CD4-positive, alpha-beta T cell treated with Interleukin-2 at 100 ng/mL for 4 hours (primary cell): ENCODE data around the gene ZNF276.
A peak's percentile ranks its signal among the peaks of the same experiment; 100 is the strongest.
"Not testable (repeated sequence)": the region's sequence is repeated elsewhere in the genome, so short reads cannot be mapped to it uniquely, and the experiment has no call there.

Experiments used
- DNase-seq: peaks from one replicate; pipeline ENCODE4 v3.0.0-alpha.2; 2020; ENCODE audit warnings: low spot score

The ZNF276 gene, protein sequence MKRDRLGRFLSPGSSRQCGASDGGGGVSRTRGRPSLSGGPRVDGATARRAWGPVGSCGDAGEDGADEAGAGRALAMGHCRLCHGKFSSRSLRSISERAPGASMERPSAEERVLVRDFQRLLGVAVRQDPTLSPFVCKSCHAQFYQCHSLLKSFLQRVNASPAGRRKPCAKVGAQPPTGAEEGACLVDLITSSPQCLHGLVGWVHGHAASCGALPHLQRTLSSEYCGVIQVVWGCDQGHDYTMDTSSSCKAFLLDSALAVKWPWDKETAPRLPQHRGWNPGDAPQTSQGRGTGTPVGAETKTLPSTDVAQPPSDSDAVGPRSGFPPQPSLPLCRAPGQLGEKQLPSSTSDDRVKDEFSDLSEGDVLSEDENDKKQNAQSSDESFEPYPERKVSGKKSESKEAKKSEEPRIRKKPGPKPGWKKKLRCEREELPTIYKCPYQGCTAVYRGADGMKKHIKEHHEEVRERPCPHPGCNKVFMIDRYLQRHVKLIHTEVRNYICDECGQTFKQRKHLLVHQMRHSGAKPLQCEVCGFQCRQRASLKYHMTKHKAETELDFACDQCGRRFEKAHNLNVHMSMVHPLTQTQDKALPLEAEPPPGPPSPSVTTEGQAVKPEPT

DNA sequence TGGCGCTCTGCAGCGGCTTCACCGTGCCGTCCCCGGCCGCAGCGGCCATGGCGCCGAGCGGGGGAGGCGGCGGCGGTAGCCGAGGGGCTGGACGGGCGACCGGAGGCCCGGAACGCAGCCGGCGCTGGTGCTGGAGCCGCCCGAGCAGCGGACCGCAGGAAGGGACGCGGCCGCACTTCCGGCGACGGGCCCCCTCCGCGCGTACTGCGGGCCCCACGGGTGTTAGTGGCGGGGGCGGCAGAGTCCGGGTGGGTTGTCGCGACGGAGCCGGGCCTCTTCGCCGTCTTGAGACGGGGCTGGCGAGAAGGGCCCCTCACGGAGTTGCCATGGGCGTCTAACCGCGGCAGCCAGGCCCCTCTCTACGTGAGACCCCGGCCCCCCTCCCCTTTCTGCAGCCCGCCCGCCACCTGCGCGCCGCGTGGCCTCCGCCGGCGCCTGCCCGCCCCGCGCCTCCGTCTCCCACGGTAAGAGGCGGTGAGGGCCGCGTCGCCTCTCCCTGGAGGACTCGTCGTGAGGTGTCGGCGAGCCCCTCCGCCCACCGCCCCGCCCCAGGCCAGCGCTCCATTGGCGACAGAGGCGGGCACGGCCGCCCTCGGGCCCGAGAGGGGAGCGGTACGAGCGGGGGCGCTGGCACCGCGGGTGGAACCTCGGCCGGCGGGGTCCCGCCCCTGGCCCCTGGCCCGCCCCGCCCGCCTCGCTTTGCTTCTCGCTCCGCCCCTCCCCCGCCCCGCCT lies at the start of gene ZNF276, which contains the start of gene VPS9D1:
ZNF276 (plus strand) TSS at position 725 of the 733 bp plus-strand sequence. CDS start 104 bp downstream, outside the sequence.
VPS9D1 (minus strand) TSS at position 86 of the 733 bp plus-strand sequence; CDS start at position 49, 37 bp downstream.
- peak; percentile 83 for DNase-seq

DNA sequence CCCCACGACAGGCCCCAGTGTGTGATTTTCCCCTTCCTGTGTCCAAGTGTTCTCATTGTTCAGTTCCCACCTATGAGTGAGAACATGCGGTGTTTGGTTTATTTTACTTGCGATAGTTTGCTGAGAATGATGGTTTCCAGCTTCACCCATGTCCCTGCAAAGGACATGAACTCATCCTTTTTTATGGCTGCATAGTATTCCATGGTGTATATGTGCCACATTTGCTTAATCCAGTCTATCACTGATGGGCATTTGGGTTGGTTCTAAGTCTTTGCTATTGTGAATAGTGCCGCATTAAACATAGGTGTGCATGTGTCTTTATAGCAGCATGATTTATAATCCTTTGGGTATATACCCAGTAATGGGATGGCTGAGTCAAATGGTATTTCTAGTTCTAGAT lies 49.8 kb upstream of the ZNF276 start:
- DNase-seq: not testable (repeated sequence)

DNA sequence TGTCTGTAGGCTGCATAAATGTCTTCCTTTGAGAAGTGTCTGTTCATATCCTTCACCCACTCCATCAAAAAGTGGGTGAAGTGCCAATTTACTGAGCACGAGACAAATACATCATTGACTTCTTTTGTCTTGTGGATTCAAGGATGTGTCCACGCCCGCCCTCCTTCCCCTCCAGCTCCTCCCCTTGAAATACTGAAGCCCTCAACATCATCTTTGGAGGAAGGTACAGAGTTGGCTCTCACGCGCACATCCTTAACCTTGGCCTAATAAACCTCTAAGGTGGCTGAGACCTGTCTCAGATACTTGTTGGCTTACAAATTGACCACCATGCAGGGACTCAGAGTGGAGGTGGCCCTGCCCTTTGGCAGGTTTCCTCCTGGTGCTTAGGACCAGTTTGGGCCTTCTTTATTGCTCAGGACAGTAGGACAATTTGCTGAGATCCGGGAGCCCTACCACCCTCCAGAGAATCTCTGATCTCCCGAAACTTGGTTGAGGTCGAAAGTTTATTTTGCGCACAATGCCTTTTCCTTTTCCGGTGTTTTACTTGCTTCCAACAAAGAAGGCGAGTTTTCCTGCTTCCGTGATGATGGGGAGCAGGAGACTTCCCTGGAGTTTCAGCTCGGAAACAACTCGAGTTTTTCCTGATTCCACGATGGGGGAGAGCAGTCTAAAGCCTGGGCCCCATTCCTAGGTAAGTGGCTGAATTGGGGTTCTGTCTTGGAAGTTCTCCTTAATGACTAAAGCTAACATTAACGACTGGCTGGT lies 49.0 kb upstream of the ZNF276 start:
- DNase-seq: no peak

GRCh38 chr16:89678258-89678657 lies 43.1 kb upstream of the ZNF276 start:
- DNase-seq: no peak

GRCh38 chr16:89685916-89686315 lies 35.4 kb upstream of the ZNF276 start:
- no peak for DNase-seq

DNA sequence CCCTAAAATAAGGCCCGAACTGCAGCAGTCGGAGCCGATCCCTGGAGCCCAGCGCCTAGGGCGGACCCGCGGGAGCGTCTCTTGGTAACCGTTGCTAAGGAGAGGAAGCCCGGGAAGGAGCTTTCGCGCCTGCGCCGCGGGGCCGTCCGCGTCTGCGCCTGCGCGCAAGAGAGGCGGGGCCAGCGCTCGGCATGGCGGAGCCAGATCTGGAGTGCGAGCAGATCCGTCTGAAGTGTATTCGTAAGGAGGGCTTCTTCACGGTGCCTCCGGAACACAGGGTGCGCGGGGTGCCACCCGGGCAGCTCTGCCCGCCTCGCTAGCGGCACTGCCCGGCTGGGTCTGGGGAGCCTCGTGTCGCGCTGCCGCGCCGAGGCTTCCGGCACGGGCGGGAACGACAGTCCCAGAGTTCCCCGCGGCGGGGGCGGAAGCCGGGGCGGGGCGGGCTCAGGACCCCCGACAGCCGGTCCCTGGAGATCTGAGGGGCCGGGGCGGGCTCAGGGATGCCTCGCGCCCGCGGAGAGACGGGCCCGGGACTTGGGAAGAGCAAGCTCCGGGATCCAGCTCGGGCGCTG lies 34.7 kb upstream of the ZNF276 start, which contains the start of gene CDK10:
CDK10 (plus strand) TSS at position 170 of the 572 bp plus-strand sequence; CDS start at position 192, 22 bp downstream.
- peak; percentile 90 for DNase-seq

DNA sequence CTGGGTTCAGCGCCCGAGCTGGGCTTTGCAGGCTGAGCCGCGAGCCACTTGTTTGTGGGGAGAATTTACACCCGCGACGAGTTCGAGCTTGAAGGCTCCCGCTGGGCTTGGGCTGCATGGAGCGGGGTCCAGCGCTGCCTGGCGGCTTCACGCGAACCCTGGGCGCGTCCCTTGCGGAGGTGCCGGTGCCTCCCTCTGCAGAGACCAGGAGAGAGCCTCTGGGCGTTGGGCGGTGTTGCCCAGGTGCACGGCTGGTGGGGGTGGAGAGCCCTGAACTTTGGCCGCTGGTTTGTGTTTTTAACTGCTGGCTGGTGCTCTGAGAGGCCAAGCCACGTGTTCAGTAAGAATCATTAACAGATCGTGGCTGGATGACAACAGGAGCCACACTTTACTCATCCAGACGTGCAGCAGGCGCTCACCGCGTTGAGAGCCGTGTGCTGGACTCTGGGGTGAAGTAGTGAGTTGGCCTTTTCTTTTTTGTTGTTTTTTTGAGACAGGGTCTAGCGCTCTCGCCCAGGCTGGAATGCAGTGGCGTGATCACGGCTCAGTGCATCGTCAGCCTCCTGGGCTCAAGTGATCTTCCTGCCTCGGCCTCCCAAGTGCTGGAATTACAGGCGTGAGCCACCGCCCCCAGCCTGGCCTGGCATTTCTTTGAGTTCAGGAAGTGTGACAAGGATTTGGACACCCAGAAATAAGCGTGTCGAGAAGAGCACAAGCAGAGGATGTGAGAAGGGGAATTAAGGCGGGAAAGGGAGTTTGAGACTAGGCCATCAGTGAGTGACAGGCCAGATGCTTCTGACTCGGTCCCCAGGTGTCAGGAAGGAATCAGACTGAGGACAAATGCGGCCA lies 34.0 kb upstream of the ZNF276 start:
- DNase-seq: no peak

GRCh38 chr16:89688395-89688794 lies 32.9 kb upstream of the ZNF276 start:
- DNase-seq: no peak

- DNase-seq: no peak
Measured at GRCh38 chr16:89689142-89689541, 32.2 kb upstream of the ZNF276 start.

DNA sequence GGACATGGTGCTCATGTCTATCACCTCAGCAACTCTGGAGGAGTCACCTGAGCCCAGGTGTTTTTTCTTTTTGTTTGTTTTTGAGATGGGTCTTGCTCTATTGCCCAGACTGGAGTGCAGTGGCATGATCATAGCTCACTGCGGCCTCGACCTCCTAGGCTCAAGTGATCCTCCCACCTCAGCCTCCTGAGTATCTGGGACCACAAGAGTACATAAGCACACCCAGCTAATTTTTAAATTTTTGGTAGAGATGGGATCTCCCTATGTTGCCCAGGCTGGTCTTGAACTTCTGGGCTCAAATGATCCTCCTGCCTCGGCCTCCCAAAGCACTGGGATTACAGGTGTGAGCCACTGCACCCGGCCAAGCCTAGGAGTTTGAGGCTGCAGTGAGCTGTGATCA lies 31.7 kb upstream of the ZNF276 start:
- not testable (repeated sequence) for DNase-seq

GRCh38 chr16:89690392-89690901 lies 30.9 kb upstream of the ZNF276 start:
- no peak for DNase-seq

GRCh38 chr16:89691231-89691985 lies 29.9 kb upstream of the ZNF276 start:
- no peak for DNase-seq

DNA sequence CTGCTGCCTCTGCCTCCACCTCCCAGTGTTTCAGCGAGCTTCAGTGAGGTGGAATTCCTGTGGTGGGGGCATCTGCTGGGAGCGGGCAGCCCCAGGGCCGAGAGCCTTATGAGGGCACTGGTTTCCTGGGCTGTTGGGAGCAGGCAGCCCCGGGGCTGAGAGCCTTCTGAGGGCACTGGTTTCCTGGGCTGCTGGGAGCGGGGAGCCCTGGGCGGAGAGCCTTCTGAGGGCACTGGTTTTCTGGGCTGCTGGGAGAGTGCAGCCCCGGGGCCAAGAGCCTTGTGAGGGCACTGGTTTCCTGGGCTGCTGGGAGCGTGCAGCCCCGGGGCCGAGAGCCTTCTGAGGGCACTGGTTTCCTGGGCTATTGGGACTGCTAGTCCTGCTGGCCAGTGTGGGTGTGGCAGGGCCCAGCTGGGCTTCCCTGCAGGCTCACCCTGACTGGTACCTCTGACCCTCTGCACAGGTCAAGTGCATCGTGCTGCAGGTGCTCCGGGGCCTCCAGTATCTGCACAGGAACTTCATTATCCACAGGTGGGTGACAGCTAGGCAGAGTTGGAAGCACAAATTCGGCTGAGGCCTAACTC lies 29.3 kb upstream of the ZNF276 start:
- no peak for DNase-seq

- no peak for DNase-seq
Measured at GRCh38 chr16:89693289-89693731, 28.0 kb upstream of the ZNF276 start.

DNA sequence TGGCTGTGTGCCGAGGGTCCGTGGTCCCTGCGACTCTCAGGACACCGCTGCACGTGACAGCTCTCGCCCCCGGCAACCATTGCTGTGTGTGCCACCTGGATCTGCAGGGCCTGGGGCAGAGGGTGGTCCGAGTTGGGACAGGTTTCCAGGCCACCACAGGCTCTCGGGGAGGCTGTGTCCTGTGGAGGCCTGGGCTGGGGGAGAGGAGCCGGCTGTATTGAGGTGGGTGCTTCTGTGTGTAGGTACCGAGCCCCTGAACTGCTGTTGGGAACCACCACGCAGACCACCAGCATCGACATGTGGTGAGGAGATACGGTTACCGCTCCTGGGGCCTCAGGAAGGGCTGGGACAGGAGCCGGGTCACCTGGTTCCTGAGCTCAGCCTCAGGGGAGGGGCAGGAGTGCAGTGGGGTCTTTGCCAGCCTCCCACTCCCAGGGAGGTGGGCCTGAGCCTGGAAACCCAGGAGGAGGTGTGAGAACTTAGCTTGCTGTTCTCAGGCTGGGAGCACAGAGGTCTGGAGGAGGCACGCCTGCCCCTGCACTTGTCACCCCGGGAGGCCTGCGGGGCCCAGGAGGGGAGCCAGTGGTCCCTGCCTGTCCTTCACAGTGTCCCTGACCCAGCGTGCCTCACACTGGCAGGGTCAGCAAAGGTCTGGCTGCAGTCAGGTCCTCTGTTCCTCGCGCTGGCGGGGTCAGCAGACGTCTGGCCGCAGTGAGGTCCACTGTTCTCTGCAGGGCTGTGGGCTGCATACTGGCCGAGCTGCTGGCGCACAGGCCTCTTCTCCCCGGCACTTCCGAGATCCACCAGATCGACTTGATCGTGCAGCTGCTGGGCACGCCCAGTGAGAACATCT lies 27.2 kb upstream of the ZNF276 start:
- no peak for DNase-seq

- not testable (repeated sequence) for DNase-seq
Measured at GRCh38 chr16:89694784-89695085, 26.6 kb upstream of the ZNF276 start.

DNA sequence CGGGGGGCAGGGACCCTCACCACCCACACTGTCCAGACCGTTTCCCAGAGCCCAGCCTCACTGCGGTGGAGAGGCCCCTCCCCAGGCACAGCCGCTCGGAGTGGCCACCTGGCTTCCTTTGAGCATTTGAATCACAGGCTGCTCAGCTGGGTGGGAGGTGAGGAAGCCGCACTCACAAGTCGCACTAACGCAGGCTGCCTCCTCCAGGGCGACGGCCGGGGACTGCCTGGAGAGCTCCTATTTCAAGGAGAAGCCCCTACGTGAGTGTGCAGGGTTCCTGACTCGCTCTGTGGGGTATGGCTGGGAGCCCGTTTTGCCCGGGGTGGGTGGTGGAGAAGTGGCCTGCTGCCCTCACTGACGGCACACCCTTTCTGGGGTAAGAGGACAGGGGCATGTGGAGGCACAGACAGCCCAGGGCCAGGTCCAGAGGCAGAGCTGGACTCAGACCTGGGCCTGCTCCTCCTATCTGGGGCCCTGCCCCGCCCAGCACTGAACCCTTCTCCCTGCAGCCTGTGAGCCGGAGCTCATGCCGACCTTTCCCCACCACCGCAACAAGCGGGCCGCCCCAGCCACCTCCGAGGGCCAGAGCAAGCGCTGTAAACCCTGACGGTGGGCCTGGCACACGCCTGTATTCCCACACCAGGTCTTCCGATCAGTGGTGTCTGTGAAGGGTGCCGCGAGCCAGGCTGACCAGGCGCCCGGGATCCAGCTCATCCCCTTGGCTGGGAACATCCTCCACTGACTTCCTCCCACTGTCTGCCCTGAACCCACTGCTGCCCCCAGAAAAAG lies 26.1 kb upstream of the ZNF276 start:
- no peak for DNase-seq
